Amygdala (tissue), 56 donors: ENCODE measurements around the gene ANO3.
"Not testable (repeated sequence)": the region's sequence is repeated elsewhere in the genome, so short reads cannot be mapped to it uniquely, and the experiment has no call there.

Experiments
- DNase-seq, 56 donors: peaks; one replicate each; lab custom pipeline; 2025; lab: John Stamatoyannopoulos, UW

The ANO3 gene

GRCh38 chr11:26618441-26618840 lies 286.5 kb downstream of the ANO3 start:
- DNase-seq, result no peak

DNA sequence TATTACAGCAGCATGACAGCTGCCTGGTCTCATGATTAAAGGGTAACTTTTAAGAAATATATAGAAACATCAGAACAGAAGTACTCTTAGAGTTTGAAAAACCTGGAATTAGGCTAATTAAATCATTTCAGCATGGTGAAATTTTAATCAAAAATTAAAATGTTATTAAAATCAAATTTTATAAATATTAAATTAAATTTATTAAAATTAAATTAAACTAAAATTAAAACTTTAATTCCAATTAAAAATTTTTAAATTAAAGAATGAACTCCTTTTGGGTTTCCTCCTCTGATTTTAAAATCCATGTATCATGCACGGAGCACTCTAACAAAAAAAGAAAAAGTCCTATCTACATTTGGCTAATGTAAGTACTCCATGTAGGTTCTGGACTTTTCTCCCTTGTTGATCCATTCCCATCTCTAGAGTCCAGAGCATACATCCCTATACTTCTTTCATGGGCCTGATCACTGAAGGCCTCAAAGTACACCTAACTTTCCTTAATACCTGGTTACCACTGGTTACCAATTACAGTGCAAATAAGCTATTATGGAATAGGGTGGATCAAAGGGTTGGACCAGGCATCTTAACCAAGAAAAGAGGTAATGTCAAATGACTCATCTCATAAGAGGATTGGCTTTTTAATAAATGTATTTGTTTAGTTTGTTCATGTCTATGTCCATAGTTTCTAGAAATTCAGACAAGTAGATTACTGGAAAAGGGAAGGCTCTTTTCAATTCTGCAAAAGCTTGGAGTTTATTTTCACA lies 288.5 kb downstream of the ANO3 start:
- DNase-seq, result no peak

- no peak for DNase-seq
Measured at GRCh38 chr11:26621132-26621531, 289.2 kb downstream of the ANO3 start.

DNA sequence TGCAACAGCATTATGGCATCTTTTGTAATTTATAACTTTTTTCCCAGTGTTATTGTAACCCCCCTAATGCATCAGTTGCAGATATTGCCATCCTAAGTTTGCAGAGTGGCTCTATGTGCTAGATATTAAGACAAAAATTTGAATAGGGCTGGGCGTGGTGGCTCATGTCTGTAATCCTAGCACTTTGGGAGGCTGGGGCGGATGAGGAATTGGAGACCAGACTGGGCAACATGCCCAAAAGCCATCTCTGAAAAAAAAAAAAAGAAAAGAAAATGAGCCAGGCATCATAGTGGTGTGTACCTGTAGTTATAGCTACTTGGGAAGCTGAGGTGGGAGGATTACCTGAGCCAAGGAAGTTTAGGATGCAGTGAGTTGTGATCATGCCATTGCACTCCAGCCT lies 290.3 kb downstream of the ANO3 start:
- no peak for DNase-seq

DNA sequence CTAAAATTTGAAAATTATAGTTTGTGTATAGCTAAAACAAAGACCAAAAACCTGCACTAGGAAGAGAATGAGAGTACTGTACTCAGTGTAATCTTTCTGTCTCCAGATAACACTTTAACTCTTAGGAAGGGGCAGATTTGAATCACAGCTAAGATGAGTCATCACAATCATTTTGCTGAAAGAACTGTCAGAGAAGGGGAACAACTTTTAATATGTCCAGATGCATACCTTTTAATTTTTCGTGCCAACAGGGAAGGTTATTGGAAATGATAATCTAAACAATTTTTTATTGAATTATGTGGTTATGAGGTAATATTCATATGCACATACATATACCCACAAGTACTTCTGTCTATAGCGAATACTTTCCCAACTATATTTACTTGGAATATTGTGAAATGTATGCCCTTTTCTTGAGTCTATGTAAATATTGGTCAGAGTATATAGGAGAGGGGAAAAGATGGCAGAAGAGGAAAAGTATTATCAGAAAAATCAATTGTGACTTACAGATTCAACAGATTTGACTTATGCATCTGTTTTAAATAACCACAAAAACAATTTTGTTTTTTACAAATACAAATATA lies 291.2 kb downstream of the ANO3 start:
- no peak for DNase-seq

DNA sequence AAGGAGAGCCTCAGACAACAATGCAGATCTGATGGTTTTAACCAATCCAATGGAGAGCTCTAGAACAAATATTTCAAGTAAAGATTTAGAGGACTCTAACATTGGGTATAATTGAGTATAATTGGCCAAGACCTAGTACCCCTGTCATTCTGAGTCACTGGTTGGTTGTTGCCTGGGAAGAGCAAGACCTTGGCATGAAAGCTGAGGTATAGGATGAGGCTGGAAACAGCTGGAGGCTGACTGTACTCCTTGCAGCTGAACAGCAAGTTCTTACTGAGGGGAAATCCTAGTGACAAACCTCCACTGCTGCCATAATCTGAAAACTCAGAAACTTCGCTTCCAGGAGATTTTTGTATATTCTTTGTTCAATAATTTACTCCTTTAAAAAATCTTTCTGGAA lies 294.4 kb downstream of the ANO3 start:
- no peak for DNase-seq

GRCh38 chr11:26632691-26633159 lies 300.8 kb downstream of the ANO3 start:
- DNase-seq, result no peak

- not testable (repeated sequence) for DNase-seq
Measured at GRCh38 chr11:26643314-26643713, 311.4 kb downstream of the ANO3 start.

- DNase-seq, result peak in 17 of 56 donors; percentile 0 to 51 (median 11)
Measured at GRCh38 chr11:26649884-26650283, 318.0 kb downstream of the ANO3 start.

DNA sequence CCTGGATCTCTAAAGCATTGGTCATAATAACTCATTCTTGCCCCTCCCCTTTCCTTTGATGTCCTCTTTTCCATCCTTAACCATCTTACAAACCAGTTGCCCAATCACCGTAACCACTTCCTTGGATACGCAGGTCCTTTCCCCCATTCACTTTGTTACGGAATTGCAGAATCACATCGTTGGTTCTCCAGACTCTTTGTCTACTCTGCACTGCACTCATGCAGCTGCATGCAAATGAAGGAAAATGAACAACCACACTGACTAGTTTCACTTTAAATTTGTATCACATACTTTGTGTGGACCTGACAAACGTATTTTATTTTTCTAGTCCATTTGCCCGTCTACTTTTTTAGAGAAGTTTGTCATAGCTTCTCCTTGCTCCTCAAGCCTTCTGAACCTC lies 320.0 kb downstream of the ANO3 start:
- DNase-seq, result no peak

DNA sequence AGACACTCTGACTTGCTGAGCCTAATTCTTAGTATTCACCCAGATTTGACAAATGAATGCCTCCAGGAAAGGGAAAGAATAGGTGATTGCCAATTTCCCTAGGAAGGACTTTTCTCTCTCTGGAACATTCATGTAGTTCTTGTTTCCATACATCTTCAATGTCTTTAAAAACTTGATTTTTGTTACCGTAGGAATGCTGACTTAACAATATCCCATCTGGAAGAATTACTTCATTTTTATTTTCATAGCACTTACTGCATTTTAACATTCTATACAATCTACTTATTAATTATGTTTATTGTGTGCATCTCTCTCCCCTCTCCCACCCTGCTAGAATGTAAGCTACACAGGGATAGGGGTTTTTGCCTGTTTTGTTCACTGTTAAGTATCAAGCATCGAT lies 323.4 kb downstream of the ANO3 start:
- DNase-seq, result no peak

DNA sequence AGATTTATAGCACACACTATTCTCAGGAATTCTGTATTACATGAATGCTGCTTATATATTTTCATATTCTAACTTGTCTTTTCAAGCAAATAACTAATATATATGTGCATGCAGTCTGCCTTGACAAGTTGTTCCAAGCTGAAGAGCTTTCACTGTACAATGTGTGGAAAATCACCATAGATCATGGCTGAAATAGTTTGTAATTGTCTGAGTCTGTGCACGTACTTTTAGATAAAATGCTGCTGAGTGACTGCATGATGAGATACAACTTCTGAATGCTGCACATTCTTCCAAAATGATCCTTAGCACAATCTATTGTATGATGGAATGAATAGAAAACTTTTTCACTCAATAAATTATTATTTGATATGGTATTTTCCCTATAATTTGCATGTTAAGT lies 331.0 kb downstream of the ANO3 start:
- no peak for DNase-seq

DNA sequence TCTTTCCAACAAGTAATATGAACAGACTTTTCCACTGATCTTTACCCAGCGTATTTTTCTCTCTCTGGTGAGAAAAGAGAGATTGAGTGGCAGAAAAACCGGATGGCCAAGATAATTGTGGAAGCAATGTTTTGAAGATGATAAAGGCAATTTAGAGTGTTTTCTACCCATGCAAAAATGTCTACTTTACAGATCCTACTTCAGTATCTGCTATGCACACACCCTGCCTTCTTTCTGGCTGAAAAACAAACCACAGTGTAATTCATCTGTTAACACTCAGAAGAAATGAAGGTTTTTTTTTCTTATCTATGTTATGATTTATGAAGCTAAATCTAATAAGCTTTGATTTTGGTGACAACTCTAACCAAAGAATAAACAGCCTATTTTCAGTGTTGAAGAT lies 333.1 kb downstream of the ANO3 start:
- no peak for DNase-seq

DNA sequence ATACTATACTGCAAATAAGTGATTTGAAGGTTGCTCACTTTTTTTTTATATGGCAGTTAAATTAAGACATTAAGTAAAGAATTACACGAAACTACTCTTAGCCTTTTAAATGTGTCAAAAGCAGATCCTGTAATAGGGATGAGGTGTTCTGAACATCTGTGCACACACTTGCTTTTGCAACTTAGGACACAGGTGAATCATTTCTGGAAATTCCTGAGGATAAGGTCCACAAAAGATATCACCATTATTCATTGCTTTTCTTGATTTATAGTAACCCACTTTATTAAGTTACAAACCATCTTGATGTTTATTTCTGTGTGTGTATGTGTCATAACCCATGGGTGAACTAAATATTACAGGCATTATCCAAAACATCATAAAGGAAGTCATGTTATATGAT lies 334.0 kb downstream of the ANO3 start:
- no peak for DNase-seq

DNA sequence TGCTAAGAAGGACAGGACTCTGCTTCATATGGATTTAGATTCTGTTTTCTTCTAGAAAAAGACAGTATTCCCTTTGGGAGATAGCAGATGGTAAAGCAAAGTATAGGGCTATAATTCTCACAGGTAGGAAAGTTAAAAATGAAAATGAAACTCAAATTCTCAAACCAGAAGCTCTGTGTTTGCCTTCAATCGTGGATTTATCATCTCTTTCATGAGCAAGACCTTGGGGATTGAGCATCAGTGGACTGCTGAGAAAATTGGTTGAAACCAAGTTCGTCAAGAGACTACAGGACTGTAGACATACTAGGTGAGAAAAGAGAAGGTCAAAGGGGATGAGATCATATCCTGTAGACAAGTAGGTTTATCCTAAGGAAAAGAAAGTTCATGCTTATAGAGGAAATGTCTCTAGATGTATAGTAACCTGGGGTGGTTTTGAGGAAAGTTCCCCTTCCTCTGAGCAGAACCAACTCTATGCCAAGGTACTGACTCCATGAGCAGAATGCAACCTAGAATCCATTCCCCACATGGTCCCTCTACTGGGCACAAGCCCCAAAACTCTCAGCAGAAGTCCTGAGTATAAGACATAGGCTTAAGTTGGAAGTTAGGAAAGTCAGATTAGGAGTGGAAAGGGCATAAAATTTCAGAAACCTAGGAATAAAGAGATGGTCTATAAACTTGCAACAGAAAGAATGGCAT lies 343.5 kb downstream of the ANO3 start:
- DNase-seq, result no peak

DNA sequence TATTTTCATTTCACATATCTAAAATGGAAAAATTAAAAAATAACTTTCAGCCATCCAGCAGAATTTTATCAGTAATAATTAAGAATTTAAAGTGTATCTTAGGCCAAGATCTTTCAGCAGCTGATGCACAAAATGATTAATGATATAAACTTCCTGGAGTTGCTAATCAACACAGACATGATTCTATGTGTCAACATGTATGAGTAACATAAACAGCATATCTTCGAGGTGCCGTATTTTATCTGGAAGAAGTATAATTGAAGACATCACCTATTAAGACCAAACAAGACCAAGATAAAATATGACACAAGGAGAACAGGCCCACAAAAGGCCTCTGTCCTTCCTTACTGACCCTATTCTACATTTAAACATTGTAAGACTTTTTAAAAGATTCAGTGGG lies 344.7 kb downstream of the ANO3 start:
- no peak for DNase-seq

GRCh38 chr11:26677566-26677965 lies 345.6 kb downstream of the ANO3 start:
- no peak for DNase-seq

DNA sequence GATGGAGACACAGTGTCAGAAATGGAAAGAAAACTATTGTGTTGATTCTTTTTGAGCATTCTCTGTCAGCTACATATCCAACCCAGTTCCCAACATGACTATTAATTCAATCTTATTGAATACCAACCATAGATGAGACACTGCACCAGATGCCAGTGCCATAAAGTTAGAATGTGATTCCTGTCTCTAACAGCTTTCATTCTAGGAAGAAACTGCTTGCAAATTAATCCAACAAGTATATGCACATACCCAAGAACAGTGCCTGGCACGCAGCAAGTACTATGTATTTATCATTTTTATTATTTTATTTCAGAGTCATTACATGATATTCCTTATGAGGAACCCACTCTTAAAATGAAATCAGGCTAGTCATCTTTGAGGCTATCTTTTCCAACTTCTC lies 355.4 kb downstream of the ANO3 start:
- no peak for DNase-seq

DNA sequence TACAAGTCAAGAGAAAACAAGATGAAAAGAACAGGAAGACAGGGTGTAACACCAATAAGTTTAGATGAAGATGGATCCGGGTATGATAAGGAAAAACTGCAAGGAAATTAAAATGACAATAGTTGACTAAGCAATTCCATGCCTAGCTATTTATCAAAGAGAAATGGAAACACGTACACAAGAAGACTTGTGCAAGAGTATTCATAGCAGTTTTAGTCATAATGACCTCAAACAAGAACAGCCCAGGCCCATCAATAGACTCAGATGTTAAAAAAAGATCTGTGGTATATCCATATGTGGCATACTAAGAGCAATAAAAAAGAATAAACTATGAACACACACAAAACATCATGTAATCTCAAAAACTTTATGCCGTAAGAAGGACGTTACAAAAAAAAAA lies 356.8 kb downstream of the ANO3 start:
- DNase-seq, result no peak

DNA sequence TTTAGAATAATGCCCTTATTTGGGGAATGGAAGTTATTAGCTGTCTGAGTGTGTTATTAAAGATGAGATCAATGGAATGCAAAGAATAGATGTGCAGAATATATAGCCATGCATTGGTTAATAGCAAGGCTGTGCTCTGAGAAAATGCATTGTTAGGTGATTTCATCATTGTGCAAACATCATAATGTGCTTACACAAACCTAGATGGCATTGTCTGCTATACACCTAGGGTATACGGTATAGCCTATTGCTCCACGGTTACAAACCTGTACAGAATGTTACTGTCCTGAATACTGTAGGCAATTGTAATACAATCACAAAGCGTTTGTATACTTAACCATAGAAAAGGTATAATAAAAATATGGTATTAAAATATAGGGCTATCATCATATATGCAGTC lies 364.4 kb downstream of the ANO3 start:
- no peak for DNase-seq

DNA sequence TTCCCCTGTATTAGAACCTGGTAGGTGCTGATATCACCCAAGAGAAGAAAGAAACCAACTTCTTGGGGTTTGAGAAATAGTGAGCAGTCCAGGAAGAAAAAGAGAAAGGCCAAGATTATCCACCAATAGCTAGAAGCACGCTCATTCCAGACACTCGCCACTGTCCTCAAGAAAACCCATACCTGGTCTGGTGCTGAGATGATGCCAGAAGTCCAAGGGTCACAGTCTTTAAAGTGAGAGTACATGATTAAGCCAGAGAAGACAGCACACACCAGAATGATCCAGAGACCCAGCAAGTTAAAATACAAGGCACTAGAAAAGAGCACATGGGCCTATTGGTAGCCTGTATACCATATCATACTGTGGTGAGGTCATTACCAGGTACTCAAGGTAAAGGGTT lies 366.3 kb downstream of the ANO3 start:
- DNase-seq, result no peak
